ENCODE results near the gene SFRP4. TPM values are rescaled to one million over a fixed set of nuclear protein-coding genes. Genes with fewer than 3 reads are reported as not detected.

SFRP4 gene
- total RNA-seq, 1 experiment from 2014 or later, result 0.24 TPM

DNA sequence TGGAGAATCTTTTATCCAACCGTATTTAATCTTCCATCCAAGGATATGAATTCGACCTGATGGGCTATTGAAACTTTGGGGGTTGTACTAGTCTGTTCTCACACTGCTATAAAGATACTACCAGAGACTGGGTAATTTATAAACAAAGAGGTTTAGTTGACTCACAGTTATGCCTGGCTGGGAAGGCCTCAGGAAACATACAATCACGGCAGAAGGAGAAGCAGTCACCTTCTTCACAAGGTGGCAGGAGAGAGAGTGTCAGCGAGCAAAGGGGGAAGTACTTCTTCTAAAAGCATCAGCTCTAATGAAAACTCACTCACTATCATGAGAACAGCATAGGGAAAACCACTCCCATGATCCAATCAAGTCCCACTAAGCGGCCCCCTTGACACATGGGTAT lies 47.6 kb upstream of the SFRP4 start (continued):
- TF ChIP-seq RELA (CRISPR knock-in tag; IDR thresholded peaks at IDR 0.05; ENCODE audit: borderline replicate concordance), result no peak
- no peak for TF ChIP-seq ZNF281 (CRISPR knock-in tag; IDR thresholded peaks at IDR 0.05)
- TF ChIP-seq ZNF671 (CRISPR knock-in tag; IDR thresholded peaks at IDR 0.05), result no peak
- TF ChIP-seq HMGXB4 (CRISPR knock-in tag; IDR thresholded peaks at IDR 0.05), result no peak
- no peak for TF ChIP-seq SOX15 (CRISPR knock-in tag; IDR thresholded peaks at IDR 0.05)

DNA sequence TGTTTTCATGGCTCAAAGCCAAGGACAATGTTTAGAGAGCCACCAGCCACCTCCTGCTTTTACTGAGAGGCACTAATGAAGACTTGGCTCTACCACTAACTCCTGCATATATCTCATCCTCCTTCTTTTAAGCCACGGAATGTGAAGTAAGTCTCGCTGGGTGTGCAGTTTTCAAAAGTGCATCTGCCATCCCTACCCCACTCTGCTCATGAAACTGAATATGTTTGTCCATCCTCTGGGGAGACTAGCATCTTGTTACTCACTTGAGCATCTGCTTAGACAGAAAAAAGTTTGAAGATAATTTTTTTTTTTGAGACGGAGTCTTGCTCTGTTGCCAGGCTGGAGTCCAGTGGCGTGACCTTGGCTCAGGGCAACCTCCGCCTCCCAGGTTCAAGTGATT lies 44.6 kb upstream of the SFRP4 start:
- H3K27me3 Mint-ChIP-seq (ENCODE audit: low read depth), result no peaks in the 10 kb centered on the region
- DNase-seq (ENCODE audit: low spot score) (no peak), ATAC-seq (no peak)
- H3K4me1 Mint-ChIP-seq, result no peaks in the 10 kb centered on the region
- no peak overlapping the region for H3K27ac Mint-ChIP-seq
- ChIA-PET CTCF (no interaction called here), POLR2A (no interaction called here)
- no peaks in the 10 kb centered on the region for H3K36me3 Mint-ChIP-seq
- H3K4me3 Mint-ChIP-seq, result no peak overlapping the region
- no peaks in the 10 kb centered on the region for H3K9me3 Mint-ChIP-seq
- TF ChIP-seq TEAD1 (CRISPR knock-in tag; IDR thresholded peaks at IDR 0.05), result no peak
- TF ChIP-seq ATF3 (CRISPR knock-in tag; conservative IDR thresholded peaks at IDR 0.05), result no peak
- TF ChIP-seq ZNF416 (CRISPR knock-in tag; IDR thresholded peaks at IDR 0.05), result no peak
- no peak for TF ChIP-seq RELA (CRISPR knock-in tag; IDR thresholded peaks at IDR 0.05; ENCODE audit: borderline replicate concordance)
- TF ChIP-seq, protein P1, sequence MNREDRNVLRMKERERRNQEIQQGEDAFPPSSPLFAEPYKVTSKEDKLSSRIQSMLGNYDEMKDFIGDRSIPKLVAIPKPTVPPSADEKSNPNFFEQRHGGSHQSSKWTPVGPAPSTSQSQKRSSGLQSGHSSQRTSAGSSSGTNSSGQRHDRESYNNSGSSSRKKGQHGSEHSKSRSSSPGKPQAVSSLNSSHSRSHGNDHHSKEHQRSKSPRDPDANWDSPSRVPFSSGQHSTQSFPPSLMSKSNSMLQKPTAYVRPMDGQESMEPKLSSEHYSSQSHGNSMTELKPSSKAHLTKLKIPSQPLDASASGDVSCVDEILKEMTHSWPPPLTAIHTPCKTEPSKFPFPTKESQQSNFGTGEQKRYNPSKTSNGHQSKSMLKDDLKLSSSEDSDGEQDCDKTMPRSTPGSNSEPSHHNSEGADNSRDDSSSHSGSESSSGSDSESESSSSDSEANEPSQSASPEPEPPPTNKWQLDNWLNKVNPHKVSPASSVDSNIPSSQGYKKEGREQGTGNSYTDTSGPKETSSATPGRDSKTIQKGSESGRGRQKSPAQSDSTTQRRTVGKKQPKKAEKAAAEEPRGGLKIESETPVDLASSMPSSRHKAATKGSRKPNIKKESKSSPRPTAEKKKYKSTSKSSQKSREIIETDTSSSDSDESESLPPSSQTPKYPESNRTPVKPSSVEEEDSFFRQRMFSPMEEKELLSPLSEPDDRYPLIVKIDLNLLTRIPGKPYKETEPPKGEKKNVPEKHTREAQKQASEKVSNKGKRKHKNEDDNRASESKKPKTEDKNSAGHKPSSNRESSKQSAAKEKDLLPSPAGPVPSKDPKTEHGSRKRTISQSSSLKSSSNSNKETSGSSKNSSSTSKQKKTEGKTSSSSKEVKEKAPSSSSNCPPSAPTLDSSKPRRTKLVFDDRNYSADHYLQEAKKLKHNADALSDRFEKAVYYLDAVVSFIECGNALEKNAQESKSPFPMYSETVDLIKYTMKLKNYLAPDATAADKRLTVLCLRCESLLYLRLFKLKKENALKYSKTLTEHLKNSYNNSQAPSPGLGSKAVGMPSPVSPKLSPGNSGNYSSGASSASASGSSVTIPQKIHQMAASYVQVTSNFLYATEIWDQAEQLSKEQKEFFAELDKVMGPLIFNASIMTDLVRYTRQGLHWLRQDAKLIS (CRISPR knock-in tag; IDR thresholded peaks at IDR 0.05; ENCODE audit: borderline replicate concordance), result no peak
- no peak for TF ChIP-seq AR (CRISPR knock-in tag; IDR thresholded peaks at IDR 0.05)
- TF ChIP-seq ZNF138 (CRISPR knock-in tag; conservative IDR thresholded peaks at IDR 0.05), result no peak
- TF ChIP-seq HMGXB4 (CRISPR knock-in tag; IDR thresholded peaks at IDR 0.05), result no peak
- TF ChIP-seq ATF2 (CRISPR knock-in tag; IDR thresholded peaks at IDR 0.05; ENCODE audit: borderline replicate concordance, low read depth), result no peak
- no peak for TF ChIP-seq ZNF396 (CRISPR knock-in tag; IDR thresholded peaks at IDR 0.05; ENCODE audit: borderline replicate concordance)
- TF ChIP-seq NR3C1 (CRISPR knock-in tag; conservative IDR thresholded peaks at IDR 0.05; ENCODE audit: low read depth), result no peak
- no peak for TF ChIP-seq PRDM15 (CRISPR knock-in tag; IDR thresholded peaks at IDR 0.05)
- no peak for TF ChIP-seq GABPB1 (CRISPR knock-in tag; IDR thresholded peaks at IDR 0.05)
- TF ChIP-seq CBFB (CRISPR knock-in tag; IDR thresholded peaks at IDR 0.05; ENCODE audit: low read depth), result no peak
- no peak for TF ChIP-seq EMX1 (CRISPR knock-in tag; IDR thresholded peaks at IDR 0.05)

Measured in WTC11 (cell line).